ENCODE data around the gene NRXN3.

Gene NRXN3

GRCh38 chr14:79530555-79530954 lies 1360.4 kb downstream of the NRXN3 start:
- DNase-seq (ENCODE audit: low read depth in 2 of 2) = no peak

- DNase-seq (ENCODE audit: low read depth in 2 of 2) = no peak
Measured at GRCh38 chr14:79534703-79535353, 1364.7 kb downstream of the NRXN3 start.

- DNase-seq (ENCODE audit: low read depth in 2 of 2) = no peak
Measured at GRCh38 chr14:79540394-79540793, 1370.2 kb downstream of the NRXN3 start.

- DNase-seq (ENCODE audit: low read depth in 2 of 2) = no peak
Measured at GRCh38 chr14:79542121-79542520, 1371.9 kb downstream of the NRXN3 start.

DNA sequence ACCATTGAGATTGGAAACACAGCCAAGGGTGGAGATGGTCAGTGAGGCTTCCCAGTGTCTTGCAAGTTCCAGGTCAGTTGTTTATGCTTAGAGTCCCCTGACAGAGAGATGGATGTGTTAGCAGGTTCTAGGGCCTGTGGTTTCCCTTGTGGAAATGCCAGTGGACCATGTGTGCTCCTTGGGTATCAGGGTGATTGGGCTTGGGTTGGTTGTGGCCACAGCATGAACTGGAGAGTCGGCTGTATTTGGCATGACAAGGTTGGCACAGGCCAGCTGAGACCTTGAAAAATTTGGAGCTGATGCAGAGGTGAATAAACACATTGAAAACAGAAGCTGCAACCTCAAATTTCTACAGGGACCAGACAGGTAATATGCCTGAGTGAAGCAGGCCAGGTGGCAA lies 1373.2 kb downstream of the NRXN3 start:
- no peak for DNase-seq (ENCODE audit: low read depth in 2 of 2)

DNA sequence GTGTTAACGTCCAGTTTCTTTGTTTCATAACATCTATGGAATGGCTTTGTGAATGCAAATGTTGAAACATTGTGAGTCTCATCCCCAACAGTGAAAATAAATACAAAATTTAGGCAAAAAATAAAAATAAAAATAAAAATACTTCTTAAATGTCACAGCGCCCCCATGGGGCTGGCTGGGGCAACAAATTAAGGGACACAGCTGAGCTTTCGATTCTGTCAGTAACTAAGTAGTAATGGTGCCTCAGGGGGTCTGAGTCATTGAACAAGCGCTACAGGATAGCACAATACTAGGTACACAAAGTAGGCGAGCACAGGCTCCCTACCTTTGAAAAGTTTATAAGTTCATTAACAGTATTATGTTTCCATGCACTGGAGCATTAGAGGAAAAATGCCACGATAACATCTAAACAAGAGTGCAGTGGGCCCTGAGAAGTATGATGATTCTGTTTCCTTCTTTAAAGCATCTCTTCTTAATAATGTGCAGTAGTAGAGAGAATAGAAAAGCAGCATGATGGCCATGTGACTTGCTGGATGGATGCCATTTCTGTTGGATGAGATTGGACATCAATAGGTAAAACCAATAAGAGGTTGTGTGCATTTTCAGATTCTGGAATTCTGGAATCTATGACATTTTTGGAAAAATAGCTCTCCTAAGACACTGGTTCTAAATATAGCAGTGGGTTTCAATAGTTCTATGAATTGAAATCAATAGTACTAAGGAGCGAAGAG lies 1374.0 kb downstream of the NRXN3 start:
- no peak for DNase-seq (ENCODE audit: low read depth in 2 of 2)

- DNase-seq (ENCODE audit: low read depth in 2 of 2) = peak; percentile 34 to 55
Measured at GRCh38 chr14:79544698-79545070, 1374.5 kb downstream of the NRXN3 start.

- DNase-seq (ENCODE audit: low read depth in 2 of 2) = no peak
Measured at GRCh38 chr14:79548836-79549235, 1378.7 kb downstream of the NRXN3 start.

DNA sequence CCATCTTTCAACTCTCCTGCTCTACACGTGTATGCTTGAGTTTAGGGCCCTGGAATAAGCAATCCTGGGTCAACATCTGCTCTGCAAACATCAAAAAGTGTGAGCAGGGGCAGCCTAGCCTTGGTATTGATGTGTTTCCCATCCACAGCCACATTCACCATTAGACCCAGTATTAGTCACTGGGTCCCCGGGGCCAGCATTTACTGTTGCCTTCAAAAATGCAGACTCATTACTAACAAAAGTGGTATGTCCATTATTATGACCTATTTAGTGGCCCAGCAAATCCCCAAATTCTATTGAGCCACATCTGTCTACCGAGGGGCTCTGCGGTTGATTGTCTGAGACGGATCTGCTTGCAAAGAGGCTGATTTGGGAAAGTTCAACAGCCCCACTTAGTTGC lies 1379.3 kb downstream of the NRXN3 start:
- DNase-seq (ENCODE audit: low read depth in 2 of 2) = no peak

DNA sequence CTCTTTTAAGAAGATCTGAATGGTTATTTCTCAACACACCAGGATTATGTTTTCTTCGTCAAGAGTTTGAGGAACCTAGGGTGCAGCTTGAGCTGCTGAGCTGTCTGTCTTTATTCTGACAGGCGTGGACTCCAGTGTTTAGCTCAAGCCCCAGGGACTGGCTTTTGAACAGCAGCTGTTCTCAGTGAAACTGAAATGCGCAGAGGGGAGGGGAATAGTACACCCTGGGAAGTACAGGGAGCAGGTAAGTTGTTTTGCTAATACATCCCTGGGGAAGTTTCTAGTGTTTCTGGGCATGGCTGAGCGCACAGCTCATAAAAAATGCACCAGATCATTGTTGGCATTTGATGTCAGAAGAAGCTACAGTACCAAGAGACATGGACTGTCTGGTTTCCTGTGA lies 1381.3 kb downstream of the NRXN3 start:
- DNase-seq (ENCODE audit: low read depth in 2 of 2) = no peak

- no peak for DNase-seq (ENCODE audit: low read depth in 2 of 2)
Measured at GRCh38 chr14:79552778-79553177, 1382.6 kb downstream of the NRXN3 start.

GRCh38 chr14:79554816-79555215 lies 1384.6 kb downstream of the NRXN3 start:
- no peak for DNase-seq (ENCODE audit: low read depth in 2 of 2)

- DNase-seq (ENCODE audit: low read depth in 2 of 2) = no peak
Measured at GRCh38 chr14:79555429-79555828, 1385.3 kb downstream of the NRXN3 start.

- DNase-seq (ENCODE audit: low read depth in 2 of 2) = no peak
Measured at GRCh38 chr14:79557309-79557708, 1387.1 kb downstream of the NRXN3 start.

DNA sequence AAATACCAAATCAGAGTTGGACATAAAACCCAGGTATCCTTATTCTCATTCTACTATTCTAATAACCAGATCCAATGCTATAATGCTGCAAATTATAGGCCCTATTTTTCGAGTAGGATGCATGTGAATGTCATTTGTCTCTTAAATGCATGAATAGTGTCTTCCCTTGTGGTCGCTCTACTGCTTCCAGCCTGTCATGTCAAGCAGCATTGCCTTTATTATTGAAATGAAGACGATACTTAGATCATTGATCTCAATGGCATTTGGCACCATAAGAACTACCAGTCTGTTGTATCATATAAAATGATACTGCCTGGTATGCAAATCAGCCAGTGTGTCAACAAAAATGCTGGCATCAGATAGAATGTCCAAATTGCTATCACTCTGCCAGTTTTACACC lies 1392.0 kb downstream of the NRXN3 start:
- no peak for DNase-seq (ENCODE audit: low read depth in 2 of 2)

DNA sequence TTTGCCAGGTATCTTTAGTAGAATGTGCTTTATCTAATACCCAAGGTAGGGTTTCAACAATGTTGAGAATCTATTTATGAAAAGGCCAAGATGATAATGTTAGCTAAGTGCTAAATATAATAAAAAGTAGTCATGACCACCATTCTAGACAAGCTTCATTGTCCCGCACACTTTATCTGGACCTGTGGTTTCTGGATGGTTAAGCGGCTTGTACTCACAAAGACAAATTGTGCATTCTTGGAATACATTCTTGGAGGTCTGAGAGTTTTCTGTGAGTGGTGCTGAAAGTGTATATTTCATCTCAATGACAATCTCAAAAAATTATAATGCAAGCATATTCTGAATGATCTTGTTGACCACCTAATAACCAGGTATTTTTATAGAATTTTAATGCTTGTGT lies 1394.2 kb downstream of the NRXN3 start:
- no peak for DNase-seq (ENCODE audit: low read depth in 2 of 2)

GRCh38 chr14:79567306-79567705 lies 1397.1 kb downstream of the NRXN3 start:
- DNase-seq (ENCODE audit: low read depth in 2 of 2) = no peak

DNA sequence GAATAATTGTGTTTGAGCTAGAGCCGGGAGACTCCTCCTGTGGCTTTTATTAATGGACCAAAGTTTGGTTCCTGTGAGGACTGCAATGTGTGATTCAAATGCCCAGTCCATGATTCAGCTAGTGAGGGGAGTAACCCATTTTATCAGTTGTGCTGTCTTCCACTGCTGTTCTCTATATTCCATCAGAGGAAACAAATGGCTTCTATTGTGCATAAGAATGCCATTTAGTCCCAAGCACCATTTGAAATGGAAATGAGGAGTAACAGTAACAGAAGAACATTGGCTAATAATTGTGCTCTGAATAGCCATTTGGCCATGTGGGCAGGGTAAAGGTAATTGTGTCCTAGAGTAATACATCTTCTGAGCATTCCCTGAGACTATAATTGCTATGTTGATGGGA lies 1398.4 kb downstream of the NRXN3 start:
- no peak for DNase-seq (ENCODE audit: low read depth in 2 of 2)

DNA sequence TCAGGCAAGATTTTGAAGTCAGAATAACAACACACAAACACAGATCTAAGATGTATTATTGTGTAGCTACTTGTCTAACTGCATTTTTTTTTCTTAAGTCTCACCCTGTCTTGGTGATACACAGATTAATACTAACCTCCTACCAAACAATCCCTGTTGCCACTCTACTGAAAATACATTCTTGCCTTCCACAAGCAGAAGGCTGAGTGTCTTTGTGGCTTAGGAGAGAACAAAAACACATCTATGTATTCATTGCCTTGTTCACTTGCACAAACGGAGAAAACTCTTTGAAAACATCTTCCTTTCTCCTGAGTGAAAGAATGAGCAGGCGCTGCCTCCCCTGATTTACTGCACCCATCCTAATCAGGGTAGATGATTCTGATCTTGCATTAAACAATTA lies 1398.9 kb downstream of the NRXN3 start:
- no peak for DNase-seq (ENCODE audit: low read depth in 2 of 2)

DNA sequence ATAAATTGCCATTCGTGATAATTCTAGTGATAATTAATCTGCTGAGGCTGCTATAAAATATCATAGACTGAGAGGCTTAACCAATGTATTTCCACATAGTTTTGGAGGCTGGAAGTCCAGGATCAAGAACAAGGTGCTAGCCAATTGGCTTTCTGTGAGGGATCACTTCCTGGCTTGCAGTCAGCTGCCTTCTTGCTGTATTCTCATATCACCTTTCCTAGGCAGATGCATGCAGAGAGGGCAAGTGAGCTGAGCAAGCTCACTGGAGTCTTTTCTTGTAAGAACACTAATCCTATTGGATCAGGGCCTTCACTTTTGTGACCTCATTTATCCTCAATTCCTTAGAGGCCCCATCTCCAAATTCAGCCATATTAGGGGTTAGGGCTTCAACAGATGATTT lies 1400.5 kb downstream of the NRXN3 start:
- DNase-seq (ENCODE audit: low read depth in 2 of 2) = no peak

DNA sequence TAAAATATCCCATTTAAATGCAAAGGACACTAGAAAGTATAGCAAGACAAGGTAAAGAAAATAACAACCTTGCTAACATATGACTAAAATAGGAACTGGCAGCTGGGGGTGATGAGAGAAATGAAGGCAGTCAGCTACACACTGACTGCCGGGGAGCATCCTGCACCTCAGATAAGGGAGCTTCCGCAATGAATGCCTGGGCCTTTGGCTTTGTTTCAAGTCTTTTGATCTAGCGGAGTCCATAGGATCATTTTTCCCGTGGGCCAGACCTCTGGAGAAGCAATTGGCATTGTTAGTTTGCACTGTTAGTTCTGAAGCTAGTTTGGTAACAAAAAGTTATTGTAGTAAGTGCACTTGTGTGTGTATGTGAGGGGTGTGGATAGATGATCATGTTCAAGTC lies 1401.2 kb downstream of the NRXN3 start:
- DNase-seq (ENCODE audit: low read depth in 2 of 2) = no peak

DNA sequence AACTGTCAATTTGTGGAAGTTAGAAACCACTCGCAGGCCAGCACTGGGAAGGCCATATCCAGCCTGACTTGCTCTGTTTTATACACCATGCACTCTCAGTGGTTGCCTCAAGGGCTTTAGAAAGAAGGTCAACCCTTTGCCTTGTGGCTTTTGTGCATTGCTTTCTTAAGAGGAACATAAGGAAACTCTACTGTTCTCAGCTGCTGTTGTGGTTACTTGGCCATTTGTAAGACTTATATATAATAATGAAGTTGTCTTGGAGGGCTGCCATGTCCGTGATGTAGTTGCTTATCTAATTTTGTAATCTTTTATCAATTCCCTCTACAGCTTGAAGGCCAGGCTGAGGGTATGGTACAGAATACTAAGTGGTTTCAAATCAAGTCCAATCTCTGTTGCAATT lies 1403.3 kb downstream of the NRXN3 start:
- DNase-seq (ENCODE audit: low read depth in 2 of 2) = no peak

- DNase-seq (ENCODE audit: low read depth in 2 of 2) = no peak
Measured at GRCh38 chr14:79575032-79575431, 1404.9 kb downstream of the NRXN3 start.

- DNase-seq (ENCODE audit: low read depth in 2 of 2) = no peak
Measured at GRCh38 chr14:79576424-79576823, 1406.3 kb downstream of the NRXN3 start.
